ENCODE data around the gene ADO. TPM values are rescaled to one million over a fixed set of nuclear protein-coding genes. Genes with fewer than 3 reads are reported as not detected.

Gene ADO
- total RNA-seq, 1 experiment from 2014 or later, result 24.0 TPM

Other genes with a start within 250 kb of the ADO start
- gene EGR2, start 11.6 kb downstream of the ADO start, total RNA-seq (2014; rRNA removed; shearing (Covaris generic)), result 0.39 and 1.1 TPM in 2 replicates

Data from H4 (cell line).